Measurements from ENCODE around the gene NDRG4.

NDRG4 gene

DNA sequence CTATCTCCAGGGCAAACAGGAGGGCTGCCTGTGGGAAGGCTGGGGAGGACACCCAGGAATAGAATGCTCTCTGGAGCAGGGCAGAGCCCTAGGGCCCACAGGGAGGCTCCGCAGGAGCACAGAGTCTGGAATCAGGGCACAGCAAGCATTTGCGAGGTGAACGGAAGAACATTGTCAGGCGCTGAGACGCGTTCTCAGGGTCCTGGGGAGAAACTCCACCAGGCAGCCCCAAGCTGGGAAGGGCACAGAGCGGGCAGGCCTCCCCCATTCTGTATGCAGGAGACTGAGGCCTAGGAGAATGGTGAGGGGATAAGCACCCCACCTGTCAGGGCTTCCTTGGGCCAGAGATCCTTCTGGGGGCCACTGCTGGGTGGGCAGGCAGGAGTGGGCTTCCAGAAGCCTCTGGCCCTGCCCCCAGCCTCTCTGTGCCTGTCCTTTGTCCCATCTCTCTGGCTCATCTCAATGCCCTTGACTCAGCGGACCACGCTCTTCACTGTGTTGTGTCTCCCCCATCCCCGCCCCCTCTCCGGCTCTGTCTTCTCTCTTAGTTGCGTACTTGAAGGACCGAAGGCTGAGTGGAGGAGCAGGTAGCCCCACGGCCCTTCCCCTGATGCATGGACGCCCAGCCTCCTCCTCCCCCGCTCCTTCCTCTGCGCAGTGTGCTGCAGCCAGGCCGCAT is 10.3 kb downstream of the NDRG4 start:
- DNase-seq: no peak

DNA sequence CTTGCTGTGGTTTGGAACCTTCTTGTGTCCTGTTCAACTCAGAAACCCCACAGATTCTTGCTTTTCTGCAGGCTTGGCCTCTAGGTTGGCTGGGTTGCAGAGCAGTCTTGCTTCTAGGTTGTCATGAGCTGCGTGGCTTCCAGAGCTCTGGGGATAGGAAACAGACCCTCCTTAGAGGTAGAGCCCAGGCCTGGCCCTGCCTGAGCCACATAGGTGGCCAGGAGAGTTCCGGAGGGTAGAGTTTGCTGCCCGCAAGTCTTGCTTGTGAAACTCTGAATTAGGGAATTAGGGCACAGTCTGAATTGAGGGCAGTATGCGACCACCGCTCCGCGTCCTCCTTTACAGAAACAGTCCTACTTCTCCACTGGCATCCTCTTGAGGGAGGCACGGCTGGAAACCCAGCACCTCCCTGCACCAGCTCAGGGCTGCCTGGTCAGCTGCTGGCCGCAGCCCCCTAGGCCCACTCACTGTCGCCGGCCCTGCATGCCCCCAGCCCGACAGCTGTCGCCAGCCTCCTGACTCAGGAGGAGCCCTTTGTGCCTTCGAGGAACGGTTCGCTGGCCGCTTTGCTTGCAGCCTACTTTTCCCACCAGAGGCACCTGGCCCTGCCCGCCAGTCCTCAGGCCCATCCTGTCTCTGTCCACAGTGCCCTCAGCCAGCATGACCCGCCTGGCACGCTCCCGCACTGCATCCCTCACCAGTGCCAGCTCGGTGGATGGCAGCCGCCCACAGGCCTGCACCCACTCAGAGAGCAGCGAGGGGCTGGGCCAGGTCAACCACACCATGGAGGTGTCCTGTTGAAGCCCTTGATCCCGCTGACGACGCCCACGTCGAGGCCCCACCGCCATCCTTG is 11.1 kb downstream of the NDRG4 start:
- no peak for DNase-seq

GRCh38 chr16:58511933-58512815 is 12.2 kb downstream of the NDRG4 start:
- peak; percentile 88 for DNase-seq

GRCh38 chr16:58513874-58514273 is 13.9 kb downstream of the NDRG4 start:
- no peak for DNase-seq

GRCh38 chr16:58515125-58515870 is 15.4 kb downstream of the NDRG4 start, which contains the start of gene SETD6:
SETD6 (plus strand) TSS chr16:58515517; CDS start chr16:58515538, 21 bp downstream.
- peak; percentile 88 for DNase-seq

GRCh38 chr16:58515871-58516767 is 16.2 kb downstream of the NDRG4 start:
- DNase-seq: peak; percentile 46

DNA sequence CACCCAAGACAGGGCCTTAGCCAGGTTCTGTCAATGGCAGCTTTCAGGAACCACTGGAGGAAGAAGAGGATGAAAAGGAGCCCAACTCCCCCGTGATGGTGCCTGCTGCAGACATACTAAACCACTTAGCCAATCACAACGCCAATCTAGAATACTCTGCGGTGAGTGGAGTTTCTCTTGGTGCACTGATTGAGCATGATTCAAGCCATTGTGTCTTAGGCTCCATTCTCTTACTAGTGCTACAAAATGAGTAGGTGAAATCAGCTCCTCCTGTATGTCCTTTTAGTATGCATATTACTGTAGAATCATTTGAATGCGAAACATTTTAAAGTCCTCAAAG is 16.8 kb downstream of the NDRG4 start:
- DNase-seq: no peak

- no peak for DNase-seq
Measured at GRCh38 chr16:58518083-58518979, 18.4 kb downstream of the NDRG4 start.

DNA sequence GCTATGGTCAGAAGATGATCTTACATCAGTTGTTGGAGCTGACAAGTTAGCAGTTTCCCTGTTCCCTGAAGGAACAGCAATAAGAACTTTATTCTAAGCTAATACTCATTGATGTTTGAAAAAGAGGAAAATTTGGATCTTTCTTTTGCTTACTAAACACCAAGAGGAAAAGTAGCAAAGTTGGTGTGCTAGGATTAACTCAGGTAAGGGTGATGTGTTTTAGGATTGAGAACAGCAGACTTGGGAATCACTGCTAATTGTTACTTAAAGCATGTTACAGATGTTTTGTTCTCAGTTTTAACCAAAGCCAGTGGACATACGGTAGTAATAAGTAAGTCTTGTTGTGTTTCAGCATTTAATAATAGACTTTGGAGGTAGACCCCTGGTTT is 19.0 kb downstream of the NDRG4 start:
- DNase-seq: no peak

DNA sequence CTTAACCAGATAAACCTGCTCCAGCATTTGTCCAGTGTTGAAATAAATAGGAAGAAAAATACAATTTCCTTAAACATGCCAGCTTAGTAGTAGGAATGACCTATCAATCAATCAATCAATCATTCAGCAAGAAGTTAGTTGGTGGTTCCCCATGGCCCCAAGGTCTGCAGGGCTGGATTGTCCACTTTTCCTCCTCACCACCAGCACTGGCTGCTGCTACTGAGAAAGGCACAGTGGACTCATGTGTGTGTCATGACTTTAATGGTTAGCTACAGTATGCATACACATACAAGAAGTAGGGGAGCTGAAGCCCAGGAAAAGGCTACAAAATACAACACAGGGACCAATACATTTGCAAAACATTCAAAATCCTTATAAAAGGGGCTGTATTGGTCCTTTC is 19.8 kb downstream of the NDRG4 start:
- DNase-seq: no peak

DNA sequence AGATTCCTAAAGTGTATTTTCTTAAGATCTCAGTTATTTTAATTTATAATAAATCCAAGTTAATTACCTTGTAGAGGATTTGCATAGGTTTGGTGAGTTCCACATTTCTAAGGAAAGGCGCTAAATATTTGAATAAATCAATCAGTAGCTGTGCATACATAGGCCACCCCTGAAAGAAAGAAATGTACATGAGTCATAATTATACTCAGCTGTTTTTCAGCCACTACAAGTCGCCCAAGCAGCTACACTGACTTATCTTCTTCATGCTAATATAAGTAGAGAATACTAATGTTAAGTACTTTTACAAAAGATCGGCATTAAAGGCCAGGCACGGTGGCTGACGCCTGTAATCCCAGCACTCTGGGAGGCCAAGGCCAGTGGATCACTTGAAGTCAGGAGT is 30.2 kb downstream of the NDRG4 start:
- DNase-seq: no peak

DNA sequence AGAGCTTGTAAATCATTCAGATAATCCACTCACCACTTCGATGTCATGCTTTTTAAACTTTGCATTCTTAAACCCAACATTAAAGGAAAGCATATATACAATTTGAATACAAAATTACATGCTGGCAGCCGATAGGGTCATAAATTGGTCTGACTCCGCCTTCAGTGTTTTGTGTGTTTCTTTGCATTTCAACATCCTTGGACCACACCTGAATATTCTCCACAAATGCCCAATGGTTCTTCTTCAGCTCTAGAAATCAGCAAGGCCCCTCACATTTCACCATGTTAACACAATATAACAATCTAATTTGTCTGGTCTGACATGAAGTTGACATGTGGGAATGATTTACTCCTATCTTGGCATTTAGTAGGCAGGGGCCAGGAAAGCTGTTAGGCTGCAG is 32.5 kb downstream of the NDRG4 start:
- DNase-seq: no peak

DNA sequence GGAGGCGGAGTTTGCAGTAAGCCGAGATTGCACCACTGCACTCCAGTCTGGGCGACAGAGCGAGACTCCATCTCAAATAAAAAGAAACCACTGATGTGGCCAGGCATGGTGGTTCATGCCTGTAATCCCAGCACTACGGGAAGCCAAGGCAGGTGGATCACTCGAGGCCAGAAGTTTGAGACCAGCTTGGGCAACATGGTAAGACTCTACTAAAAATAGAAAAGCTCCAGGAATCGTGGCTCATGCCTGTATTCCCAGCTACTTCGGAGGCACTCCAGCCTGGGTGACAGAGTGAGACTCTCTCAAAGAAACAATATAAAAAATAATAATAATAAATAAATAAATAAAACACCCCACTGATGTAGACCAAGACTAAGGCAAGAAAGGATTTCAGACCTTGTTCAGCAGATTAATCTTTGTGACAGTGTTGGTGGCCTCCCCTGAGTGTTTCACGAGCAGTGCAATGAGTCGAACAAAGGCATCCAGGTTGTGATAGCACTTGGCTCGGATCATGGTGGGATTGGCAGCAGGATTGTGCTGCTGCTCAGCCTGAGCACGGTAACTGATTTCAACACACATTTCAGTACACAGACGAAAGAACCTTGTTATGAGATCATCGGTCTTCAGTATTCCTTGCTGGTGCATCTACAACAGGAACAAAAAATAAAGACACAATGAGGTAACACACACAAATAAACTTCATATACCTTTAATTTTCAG is 34.0 kb downstream of the NDRG4 start:
- no peak for DNase-seq

GRCh38 chr16:58535100-58535499 is 35.2 kb downstream of the NDRG4 start:
- DNase-seq: no peak

DNA sequence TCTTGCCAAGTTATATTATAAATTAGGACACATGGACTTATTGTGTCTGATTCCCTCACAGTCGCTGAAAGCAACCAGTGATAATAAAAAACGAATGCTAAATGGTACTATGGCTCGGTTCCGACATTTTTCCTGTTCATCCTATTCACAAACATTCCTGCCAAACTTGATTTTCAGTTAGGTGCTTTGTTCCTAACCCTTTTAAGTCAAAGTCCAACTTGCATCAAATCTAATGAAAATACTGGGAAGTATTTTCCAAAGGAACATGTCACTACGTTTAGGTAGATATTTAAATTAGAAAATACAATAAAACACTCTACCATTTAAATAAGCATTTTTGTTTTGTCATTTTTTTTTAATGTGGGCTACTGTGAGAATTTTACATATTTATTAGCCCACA is 36.3 kb downstream of the NDRG4 start:
- DNase-seq: no peak

DNA sequence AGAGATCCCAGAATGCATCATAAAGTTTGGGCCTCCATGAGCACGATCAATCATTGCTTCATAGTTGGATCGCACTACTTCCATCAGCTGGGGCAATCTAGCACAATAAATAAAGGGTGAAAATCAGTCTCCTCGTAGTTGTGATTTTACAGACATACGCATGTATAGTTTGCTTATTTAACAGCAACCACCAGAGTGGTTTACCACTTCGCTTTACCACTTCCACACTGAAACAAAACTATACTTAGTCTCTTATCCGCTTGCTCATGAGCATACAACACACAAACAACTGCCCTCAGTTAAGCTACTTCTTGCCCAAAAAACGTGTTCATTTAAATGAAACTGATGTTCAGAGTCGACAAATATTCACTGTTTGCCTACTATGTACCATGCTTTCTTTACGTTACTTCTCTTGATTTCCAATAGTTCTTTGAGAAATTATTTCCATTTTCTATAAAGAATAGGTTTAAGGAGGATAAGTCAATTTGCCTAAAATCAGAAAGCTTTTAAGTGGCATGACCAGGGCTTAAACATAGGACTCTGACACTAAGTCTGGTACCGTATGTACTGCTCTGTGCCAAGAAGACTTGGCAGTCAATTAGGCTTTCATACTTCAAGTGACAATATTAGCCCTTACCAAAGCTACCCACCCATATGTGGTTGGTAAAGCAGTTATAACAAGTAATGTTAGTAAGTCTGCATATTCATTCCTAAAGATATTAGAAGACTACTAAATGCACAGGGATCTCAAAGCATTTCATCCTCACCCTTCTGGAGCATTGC is 37.4 kb downstream of the NDRG4 start:
- DNase-seq: no peak

- no peak for DNase-seq
Measured at GRCh38 chr16:58541711-58542110, 41.8 kb downstream of the NDRG4 start.

DNA sequence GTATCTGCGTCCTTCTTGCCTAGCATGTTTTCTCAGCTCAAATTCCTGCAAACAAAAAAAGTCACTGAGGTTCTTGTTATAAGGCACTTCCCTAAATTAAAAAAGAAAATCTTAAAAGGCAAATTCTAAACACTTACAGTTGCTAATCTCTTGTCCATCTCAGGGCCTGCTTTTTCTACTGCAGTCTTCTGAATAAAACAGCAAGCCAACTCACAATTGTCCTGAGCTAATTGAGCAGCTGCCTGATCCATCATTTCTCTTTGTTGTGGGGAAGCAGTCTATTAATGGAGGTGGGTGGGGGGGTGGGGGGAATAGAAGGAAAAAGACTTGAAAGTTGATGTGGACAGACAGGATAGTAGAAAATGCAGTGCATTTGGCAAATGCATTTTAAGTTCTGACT is 42.3 kb downstream of the NDRG4 start:
- no peak for DNase-seq

GRCh38 chr16:58543685-58544084 is 43.7 kb downstream of the NDRG4 start:
- DNase-seq: no peak
